Cardiac muscle cell (in vitro differentiated cells and primary cell): ENCODE results near the gene MEX3A. TPM values are rescaled to one million over a fixed set of nuclear protein-coding genes. Genes with fewer than 3 reads are reported as not detected.
"Not testable (repeated sequence)": the region's sequence is repeated elsewhere in the genome, so short reads cannot be mapped to it uniquely, and the experiment has no call there.

ENCODE experiments used
- DNase-seq, 2 donors: peaks; one replicate each; pipeline versions ENCODE4 v3.0.0 to v3.0.0-alpha.2; 2010 to 2017; ENCODE audit warnings: low read depth in 1 of 2, low spot score in 1 of 2
- H3K27ac ChIP-seq: fragments of 200-600 bp; sonication (generic); 2 replicates; pipeline ENCODE4 v1.5.1; 2016
- H3K27me3 ChIP-seq: fragments of 200-600 bp; sonication (generic); 2 replicates; pipeline ENCODE4 v1.6.0; 2016; ENCODE audit warnings: control low read depth
- H3K36me3 ChIP-seq: fragments of 200-600 bp; sonication (generic); 2 replicates; pipeline ENCODE4 v1.5.1; 2016; ENCODE audit warnings: control low read depth
- H3K4me1 ChIP-seq: fragments of 200-600 bp; sonication (generic); 2 replicates; pipeline ENCODE4 v1.8.1; 2017; ENCODE audit warnings: low read depth, mild to moderate bottlenecking, mixed run types
- H3K4me3 ChIP-seq: fragments of 200-600 bp; sonication (generic); 2 replicates; pipeline ENCODE4 v1.5.1; 2016; ENCODE audit warnings: mild to moderate bottlenecking
- H3K9me3 ChIP-seq: fragments of 200-600 bp; sonication (generic); 2 replicates; pipeline ENCODE4 v1.5.1; 2017; ENCODE audit warnings: low read depth, mild to moderate bottlenecking, control low read depth
- CTCF ChIP-seq: IDR thresholded peaks from 2 replicates; pipeline ENCODE4 v1.5.1; 2012; ENCODE audit warnings: low read depth, mild to moderate bottlenecking, low read length
- polyA plus RNA-seq: library from polyadenylated mRNA; unstranded; fragments of >200 nt; fragmentation: Nextera tagmentation; extraction: Ambion mirVana; gene quantifications from 2 replicates; pipeline ENCODE4 v1.2.1, GENCODE V29; 2016
- total RNA-seq: library from RNA; depleted of rRNA; stranded (reverse); fragments of >200 nt; gene quantifications from 2 replicates; pipeline ENCODE4 v1.2.3, GENCODE V29; 2016

Gene MEX3A
- total and polyA plus RNA-seq, 2 experiments from 2014 or later, result 17.2 to 58.6 TPM

- Histone ChIP-seq H3K4me1 (peaks cover 66% of the 10 kb centered on the region), H3K36me3 (peaks cover 16% of the 10 kb centered on the region), H3K27me3 (no peaks in the 10 kb centered on the region), H3K4me3 (no peak overlapping the region), H3K9me3 (no peaks in the 10 kb centered on the region), H3K27ac (peak overlapping the region; percentile 81)
- no peak for TF ChIP-seq CTCF
- DNase-seq, result peak in 1 of 2 donors; percentile 39
These were observed 7.1 kb downstream of the MEX3A start for GRCh38 chr1:156075162-156075561.

GRCh38 chr1:156074661-156075060 is 7.6 kb downstream of the MEX3A start:
- Histone ChIP-seq H3K27ac (peak overlapping the region; percentile 81), H3K27me3 (no peaks in the 10 kb centered on the region), H3K4me3 (no peak overlapping the region), H3K9me3 (no peaks in the 10 kb centered on the region), H3K4me1 (peaks cover 61% of the 10 kb centered on the region), H3K36me3 (peaks cover 16% of the 10 kb centered on the region)
- DNase-seq, result no peak
- no peak for TF ChIP-seq CTCF

GRCh38 chr1:156073740-156074139 is 8.5 kb downstream of the MEX3A start:
- peak in 1 of 2 donors; percentile 57 for DNase-seq
- no peak for TF ChIP-seq CTCF
- Histone ChIP-seq H3K9me3 (no peaks in the 10 kb centered on the region), H3K4me3 (no peak overlapping the region), H3K27me3 (no peaks in the 10 kb centered on the region), H3K36me3 (peaks cover 16% of the 10 kb centered on the region), H3K4me1 (peaks cover 60% of the 10 kb centered on the region), H3K27ac (peak overlapping the region; percentile 81)

- no peak for DNase-seq
- no peaks in the 10 kb centered on the region for H3K27me3 ChIP-seq
- H3K4me1 ChIP-seq, result peaks cover 56% of the 10 kb centered on the region
- H3K36me3 ChIP-seq, result peaks cover 16% of the 10 kb centered on the region
- no peaks in the 10 kb centered on the region for H3K9me3 ChIP-seq
- peak overlapping the region; percentile 81 for H3K27ac ChIP-seq
- no peak overlapping the region for H3K4me3 ChIP-seq
- TF ChIP-seq CTCF, result no peak
These were observed 9.1 kb downstream of the MEX3A start for GRCh38 chr1:156073110-156073687.

GRCh38 chr1:156072251-156072650 is 10.0 kb downstream of the MEX3A start:
- no peak for TF ChIP-seq CTCF
- DNase-seq, result no peak
- Histone ChIP-seq H3K27me3 (no peaks in the 10 kb centered on the region), H3K9me3 (no peaks in the 10 kb centered on the region), H3K36me3 (peaks cover 15% of the 10 kb centered on the region), H3K4me1 (peaks cover 54% of the 10 kb centered on the region), H3K27ac (peak overlapping the region; percentile 81), H3K4me3 (no peak overlapping the region)

- not testable (repeated sequence) for H3K36me3 ChIP-seq, DNase-seq, H3K9me3 ChIP-seq, H3K4me3 ChIP-seq, H3K27me3 ChIP-seq
- Histone ChIP-seq H3K4me1 (peaks cover 47% of the 10 kb centered on the region), H3K27ac (peak overlapping the region; percentile 81)
These were observed 10.9 kb downstream of the MEX3A start for GRCh38 chr1:156071332-156071816.
